Esophagus (tissue), 2 donors: ENCODE data around the gene F9. TPM values are rescaled to one million over a fixed set of nuclear protein-coding genes. Genes with fewer than 3 reads are reported as not detected.
"Not testable (repeated sequence)": the region's sequence is repeated elsewhere in the genome, so short reads cannot be mapped to it uniquely, and the experiment has no call there.

ENCODE experiments used
- H3K27ac ChIP-seq, 2 donors: one replicate each; pipeline ENCODE4 v1.5.1; 2013; ENCODE audit warnings: low read depth in 2 of 2, mild to moderate bottlenecking in 2 of 2, inconsistent platforms in 1 of 2, low read length in 1 of 2, moderate library complexity in 1 of 2
- H3K27me3 ChIP-seq, 2 donors: one replicate each; pipeline ENCODE4 v1.6.1; 2013; ENCODE audit warnings: low read length in 2 of 2, control low read depth in 1 of 2, mild to moderate bottlenecking in 1 of 2; ENCODE audit not compliant: insufficient read depth in 2 of 2, control insufficient read depth in 1 of 2
- H3K36me3 ChIP-seq, 2 donors: one replicate each; pipeline ENCODE4 v1.6.1; 2013; ENCODE audit warnings: low read length in 1 of 2; ENCODE audit not compliant: control insufficient read depth in 2 of 2, insufficient read depth in 2 of 2
- H3K4me1 ChIP-seq, 2 donors: one replicate each; pipeline ENCODE4 v1.6.1; 2013; ENCODE audit warnings: low read length in 1 of 2; ENCODE audit not compliant: control insufficient read depth in 2 of 2, insufficient read depth in 2 of 2
- H3K4me3 ChIP-seq, 2 donors: one replicate each; pipeline ENCODE4 v1.5.1; 2013; ENCODE audit warnings: low read length in 2 of 2, mild to moderate bottlenecking in 2 of 2, low read depth in 1 of 2, moderate library complexity in 1 of 2
- H3K9me3 ChIP-seq, 2 donors: one replicate each; pipeline ENCODE4 v1.6.1; 2013; ENCODE audit warnings: mild to moderate bottlenecking in 2 of 2, low read depth in 1 of 2, low read length in 1 of 2, moderate library complexity in 1 of 2; ENCODE audit not compliant: control insufficient read depth in 2 of 2, insufficient read depth in 1 of 2
- WGBS, 2 donors: extraction: QIAGEN DNeasy Blood & Tissue Kit; methylation state at CpG; one replicate each; pipeline ENCODE4 v1.1.7; 2013; 5-methylcytosine and 5-hydroxymethylcytosine counted together
- polyA plus RNA-seq, 2 donors: library from polyadenylated mRNA; stranded (reverse); fragments of 200-250 nt; gene quantifications; one replicate each; pipeline ENCODE4 v1.2.3, GENCODE V29; 2013
- donor health status: healthy with polysubstance abuse.
- donor health status: Bipolar disorder and iron deficiency.

Gene F9
- not detected for polyA plus RNA-seq

DNA sequence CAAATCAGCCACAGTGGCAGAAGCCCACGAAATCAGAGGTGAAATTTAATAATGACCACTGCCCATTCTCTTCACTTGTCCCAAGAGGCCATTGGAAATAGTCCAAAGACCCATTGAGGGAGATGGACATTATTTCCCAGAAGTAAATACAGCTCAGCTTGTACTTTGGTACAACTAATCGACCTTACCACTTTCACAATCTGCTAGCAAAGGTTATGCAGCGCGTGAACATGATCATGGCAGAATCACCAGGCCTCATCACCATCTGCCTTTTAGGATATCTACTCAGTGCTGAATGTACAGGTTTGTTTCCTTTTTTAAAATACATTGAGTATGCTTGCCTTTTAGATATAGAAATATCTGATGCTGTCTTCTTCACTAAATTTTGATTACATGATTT lies at the start of gene F9:
Gene F9, plus strand, starts transcription at position 190 of the 400 bp plus-strand sequence. Its CDS starts 26 bp downstream, at position 216.
- H3K36me3 ChIP-seq = no peaks in the 10 kb centered on the region
- H3K4me3 ChIP-seq = no peak within 1 kb of the TSS
- no peaks in the 10 kb centered on the region for H3K4me1 ChIP-seq
- 73 to 81% methylated on average over 4 of the region's 4 CpGs for WGBS, 2 donors
- no peaks in the 10 kb centered on the region for H3K27me3 ChIP-seq
- H3K9me3 ChIP-seq = no peaks in the 10 kb centered on the region
- no peak within 1 kb of the TSS for H3K27ac ChIP-seq

DNA sequence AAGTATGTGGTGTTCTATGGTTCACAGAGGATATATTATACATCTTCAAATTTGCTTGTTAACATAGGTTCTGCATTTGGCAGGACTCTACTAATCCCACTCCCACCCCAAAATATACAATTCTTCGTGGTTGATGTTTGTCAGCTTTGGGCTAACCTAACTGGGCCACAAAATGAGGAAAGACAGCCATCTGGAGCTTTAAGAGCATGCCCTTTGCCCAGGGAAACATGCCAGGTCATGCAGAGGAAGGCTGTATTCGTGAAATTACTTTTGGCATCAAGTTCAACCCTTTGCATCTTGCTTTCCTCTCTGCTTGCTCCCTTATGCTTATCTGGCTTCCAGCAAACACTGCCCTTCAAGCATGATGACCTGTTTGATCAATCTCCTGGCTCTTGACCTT lies 46.8 kb upstream of the F9 start:
- Histone ChIP-seq H3K4me1 (no peaks in the 10 kb centered on the region), H3K36me3 (no peaks in the 10 kb centered on the region), H3K4me3 (no peak overlapping the region), H3K27ac (no peak overlapping the region), H3K27me3 (no peaks in the 10 kb centered on the region), H3K9me3 (no peaks in the 10 kb centered on the region)
- 5 to 7% methylated on average over 2 of the region's 2 CpGs for WGBS, 2 donors

DNA sequence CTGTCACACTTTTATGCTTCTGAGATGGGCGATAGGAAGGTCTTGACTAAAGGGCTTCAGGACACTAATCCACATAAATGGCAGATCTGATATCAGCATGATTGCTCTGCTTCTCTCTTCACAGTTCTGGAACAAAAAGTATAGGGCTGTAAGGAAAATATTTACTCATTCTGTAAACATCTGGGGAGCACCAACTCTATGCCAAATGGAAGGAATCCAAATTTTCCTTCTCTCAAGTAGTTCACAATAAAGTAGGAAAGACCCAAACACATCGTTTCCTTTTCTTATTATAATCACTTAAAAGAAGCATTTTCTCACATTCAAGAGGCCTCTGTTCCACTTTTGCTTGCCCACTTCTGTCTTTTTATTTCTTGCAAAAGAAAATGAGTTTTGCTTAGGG lies 45.9 kb upstream of the F9 start:
- H3K4me1 ChIP-seq = no peaks in the 10 kb centered on the region
- no peaks in the 10 kb centered on the region for H3K27me3 ChIP-seq
- H3K9me3 ChIP-seq = no peaks in the 10 kb centered on the region
- H3K27ac ChIP-seq = no peak overlapping the region
- H3K4me3 ChIP-seq = no peak overlapping the region
- WGBS, 2 donors = 39 to 42% methylated on average over 2 of the region's 2 CpGs
- no peaks in the 10 kb centered on the region for H3K36me3 ChIP-seq

DNA sequence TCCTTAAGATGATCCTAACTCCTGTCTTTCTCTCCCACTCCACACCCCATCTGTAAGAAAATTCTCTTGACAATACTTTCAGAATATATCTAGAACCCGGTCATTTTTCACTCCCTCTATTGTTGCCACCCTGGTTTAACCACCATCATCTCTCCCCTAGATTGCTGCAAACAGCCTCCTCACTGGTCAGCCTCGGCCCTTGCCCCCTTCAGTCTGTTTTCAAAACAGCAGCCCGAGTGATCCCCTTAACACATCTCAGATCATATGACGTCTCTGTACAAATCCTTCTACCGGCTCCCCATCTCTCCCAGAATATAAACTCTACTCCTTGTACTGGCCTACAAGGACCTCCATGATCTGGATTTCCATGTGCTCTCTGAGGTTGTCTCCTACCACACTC lies 35.2 kb upstream of the F9 start:
- no peaks in the 10 kb centered on the region for H3K9me3 ChIP-seq
- H3K27me3 ChIP-seq = no peaks in the 10 kb centered on the region
- WGBS, 2 donors = 67 to 85% methylated on average over 5 of the region's 5 CpGs
- H3K4me3 ChIP-seq = no peak overlapping the region
- no peak overlapping the region for H3K27ac ChIP-seq
- no peaks in the 10 kb centered on the region for H3K4me1 ChIP-seq
- no peaks in the 10 kb centered on the region for H3K36me3 ChIP-seq

DNA sequence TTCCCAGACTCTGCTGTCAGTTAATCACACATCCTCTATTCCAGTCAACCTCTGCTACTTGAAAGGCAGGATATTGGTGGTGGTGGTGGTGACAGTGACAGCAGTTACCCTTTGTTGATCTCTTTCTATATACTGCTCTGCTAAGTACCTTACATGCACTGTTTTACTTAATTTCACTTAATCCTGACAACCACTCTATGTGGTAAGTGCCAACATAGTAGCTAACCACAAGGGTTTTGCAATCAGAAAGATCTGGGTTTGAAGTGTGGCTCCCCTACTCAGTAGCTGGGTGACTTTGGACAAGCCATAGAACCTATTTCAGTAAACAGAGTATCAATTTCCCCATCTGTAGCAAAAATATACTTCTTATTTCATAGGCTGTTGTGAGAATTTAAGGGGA lies 24.2 kb upstream of the F9 start:
- no peaks in the 10 kb centered on the region for H3K4me1 ChIP-seq
- no peak overlapping the region for H3K27ac ChIP-seq
- H3K4me3 ChIP-seq = no peak overlapping the region
- no peaks in the 10 kb centered on the region for H3K27me3 ChIP-seq
- H3K9me3 ChIP-seq = no peaks in the 10 kb centered on the region
- no peaks in the 10 kb centered on the region for H3K36me3 ChIP-seq

DNA sequence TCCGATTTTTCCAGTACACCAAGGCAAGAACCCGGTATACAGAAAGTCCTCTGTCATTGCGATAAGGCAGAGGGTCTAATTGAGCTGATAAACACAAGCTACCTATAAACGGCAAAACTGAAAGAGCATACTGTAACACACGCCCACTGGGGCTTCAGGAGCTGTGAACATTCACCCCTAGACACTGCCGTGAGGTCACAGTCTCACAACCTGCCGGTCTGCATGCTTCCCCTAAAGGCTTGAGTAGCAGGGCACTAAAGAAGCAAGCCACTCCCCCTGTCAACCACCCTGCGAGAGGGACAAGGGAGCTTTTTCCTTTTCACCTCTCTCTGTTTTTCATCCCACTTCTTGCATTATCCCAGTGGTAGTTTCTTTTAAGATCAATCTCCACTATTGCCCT lies 22.4 kb upstream of the F9 start:
- Histone ChIP-seq H3K36me3 (no peaks in the 10 kb centered on the region), H3K4me1 (no peaks in the 10 kb centered on the region), H3K27me3 (no peaks in the 10 kb centered on the region), H3K9me3 (no peaks in the 10 kb centered on the region), H3K4me3 (no peak overlapping the region), H3K27ac (no peak overlapping the region)
- 69 to 80% methylated on average over 8 of the region's 8 CpGs for WGBS, 2 donors

DNA sequence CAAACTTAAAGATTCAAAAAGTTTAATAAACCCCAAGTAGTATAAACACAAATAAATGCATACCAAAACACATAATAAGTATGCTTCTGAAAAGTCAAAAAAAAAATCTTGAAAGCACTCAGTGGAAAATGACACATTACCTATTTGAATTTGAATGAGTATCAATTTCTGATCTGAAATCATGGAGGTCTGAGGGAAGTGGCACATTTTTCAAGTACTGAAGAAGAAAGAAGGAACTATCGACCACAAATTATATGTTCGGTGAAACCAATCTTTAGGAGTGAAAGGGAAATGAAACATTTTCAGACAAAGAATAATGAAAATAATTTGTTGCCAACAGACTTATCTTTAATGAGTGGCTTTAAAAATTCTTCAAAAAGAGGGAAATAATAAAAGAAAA lies 12.1 kb upstream of the F9 start:
- Histone ChIP-seq H3K27me3 (no peaks in the 10 kb centered on the region), H3K4me1 (no peaks in the 10 kb centered on the region), H3K4me3 (no peak overlapping the region), H3K36me3 (no peaks in the 10 kb centered on the region), H3K27ac (no peak overlapping the region), H3K9me3 (no peaks in the 10 kb centered on the region)
- WGBS, 2 donors = 85 to 92% methylated on average over 2 of the region's 2 CpGs

DNA sequence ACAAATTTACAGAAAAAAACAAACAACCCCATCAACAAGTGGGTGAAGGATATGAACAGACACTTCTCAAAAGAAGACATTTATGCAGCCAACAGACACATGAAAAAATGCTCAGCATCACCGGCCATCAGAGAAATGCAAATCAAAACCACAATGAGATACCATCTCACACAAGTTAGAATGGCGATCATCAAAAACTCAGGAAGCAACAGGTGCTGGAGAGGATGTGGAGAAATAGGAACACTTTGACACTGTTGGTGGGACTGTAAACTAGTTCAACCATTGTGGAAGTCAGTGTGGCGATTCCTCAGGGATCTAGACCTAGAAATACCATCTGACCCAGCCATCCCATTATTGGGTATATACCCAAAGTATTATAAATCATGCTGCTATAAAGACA lies 1.7 kb upstream of the F9 start:
- WGBS, 2 donors = 73 to 79% methylated on average over 3 of the region's 3 CpGs

DNA sequence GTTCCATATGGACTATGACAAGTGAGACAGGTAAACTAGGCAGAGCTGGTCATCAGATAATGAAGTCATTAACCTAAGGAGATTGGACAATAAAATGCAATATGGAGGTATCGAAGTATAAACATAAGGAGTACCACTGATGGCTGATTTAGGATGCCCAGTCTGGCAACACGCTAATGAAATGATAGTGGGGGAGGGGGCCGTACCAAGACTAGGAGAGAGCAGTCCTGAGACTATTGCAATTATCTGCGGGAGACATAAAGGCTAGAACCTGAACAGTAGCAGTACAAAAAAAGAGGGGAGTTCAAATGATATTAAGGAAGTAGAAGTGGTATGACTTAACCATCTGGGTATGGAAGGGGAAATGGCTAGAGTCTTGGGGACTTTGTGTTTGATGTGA lies 2.3 kb downstream of the F9 start:
- no peaks in the 10 kb centered on the region for H3K36me3 ChIP-seq
- H3K9me3 ChIP-seq = no peaks in the 10 kb centered on the region
- 74 to 92% methylated on average over 4 of the region's 4 CpGs for WGBS, 2 donors
- H3K27ac ChIP-seq = no peak overlapping the region
- H3K27me3 ChIP-seq = no peaks in the 10 kb centered on the region
- no peaks in the 10 kb centered on the region for H3K4me1 ChIP-seq
- no peak overlapping the region for H3K4me3 ChIP-seq

More for the DNA sequence above, 1.7 kb upstream of the F9 start:
- not testable (repeated sequence) for H3K36me3 ChIP-seq, H3K27me3 ChIP-seq, H3K9me3 ChIP-seq, H3K27ac ChIP-seq, H3K4me3 ChIP-seq, H3K4me1 ChIP-seq

DNA sequence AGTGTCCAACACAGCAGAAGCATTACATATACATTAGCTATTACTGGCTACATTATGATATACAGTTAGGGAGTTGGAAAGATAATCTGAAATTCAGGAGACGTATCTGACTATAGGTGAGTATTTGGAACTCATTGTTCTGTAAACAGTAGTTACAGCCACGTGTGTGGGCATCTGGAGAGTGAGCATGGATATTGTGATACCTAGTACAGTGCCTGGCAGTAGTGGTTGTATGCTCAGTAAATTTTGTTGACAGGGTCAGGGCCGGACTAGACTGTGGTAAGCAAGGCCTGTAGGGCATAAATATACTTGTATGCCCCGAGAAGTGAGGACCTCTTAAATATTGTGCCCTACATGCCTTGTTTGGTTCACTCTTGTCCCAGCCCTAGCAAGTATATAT lies 2.9 kb downstream of the F9 start:
- no peaks in the 10 kb centered on the region for H3K36me3 ChIP-seq
- H3K27me3 ChIP-seq = no peaks in the 10 kb centered on the region
- no peak overlapping the region for H3K27ac ChIP-seq
- H3K9me3 ChIP-seq = no peaks in the 10 kb centered on the region
- WGBS, 2 donors = 61 to 84% methylated on average over 4 of the region's 4 CpGs
- H3K4me3 ChIP-seq = no peak overlapping the region
- no peaks in the 10 kb centered on the region for H3K4me1 ChIP-seq
